ENCODE data around the gene EFHC2. TPM values are rescaled to one million over a fixed set of nuclear protein-coding genes. Genes with fewer than 3 reads are reported as not detected.

The EFHC2 gene
- total and polyA plus RNA-seq, 4 donors: 0.08 to 0.56 TPM; not detected in 2

GRCh38 chrX:44303119-44303518 lies 40.4 kb downstream of the EFHC2 start (continued):
- TF ChIP-seq TAF1 (conservative IDR thresholded peaks at IDR 0.05) (no peak), HNF4G (IDR thresholded peaks at IDR 0.05) (no peak), MAX (IDR thresholded peaks at IDR 0.05) (no peak), SP1 (IDR thresholded peaks at IDR 0.05) (no peak), GABPA (IDR thresholded peaks at IDR 0.05 in 1 of 2, conservative IDR thresholded peaks at IDR 0.05 in 1 of 2) (no peak)

DNA sequence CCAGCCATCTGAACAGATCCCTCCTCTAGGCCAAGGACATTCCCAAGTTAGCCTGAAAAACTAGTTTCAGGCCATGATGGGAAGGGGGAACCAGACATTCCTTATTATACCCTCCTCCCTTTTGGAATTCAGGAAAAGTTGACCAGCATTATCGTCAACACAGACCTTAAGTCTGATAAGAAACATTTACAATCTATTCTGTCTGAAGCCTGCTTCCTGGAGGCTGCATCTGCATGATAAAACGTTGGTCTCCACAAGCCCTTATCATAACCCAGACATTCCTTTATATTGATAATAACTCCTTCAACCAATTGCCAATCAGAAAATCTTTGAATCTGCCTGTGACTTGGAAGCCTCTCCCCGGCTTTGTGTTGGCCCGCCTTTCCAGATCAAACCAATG lies 44.3 kb downstream of the EFHC2 start:
- 67% methylated on average over 4 of the region's 4 CpGs for WGBS
- no peak overlapping the region for H3K4me3 ChIP-seq (ENCODE audit: low read depth in 1 of 3, low read length in 3 of 3)
- H3K9me3 ChIP-seq (ENCODE audit: control insufficient read depth in 4 of 4, low read length in 3 of 4): no peaks in the 10 kb centered on the region
- no peaks in the 10 kb centered on the region for H3K36me3 ChIP-seq (ENCODE audit: control insufficient read depth in 4 of 4, insufficient read depth in 3 of 4, low read depth in 1 of 4, low read length in 3 of 4)
- H3K9ac ChIP-seq (ENCODE audit: low read depth in 1 of 2, low read length in 2 of 2): no peak overlapping the region
- no peaks in the 10 kb centered on the region for H3K4me1 ChIP-seq (ENCODE audit: control insufficient read depth in 4 of 4, insufficient read depth in 4 of 4, low read length in 3 of 4)
- H3K27me3 ChIP-seq (ENCODE audit: control insufficient read depth in 4 of 4, insufficient read depth in 4 of 4, low read length in 3 of 4): no peaks in the 10 kb centered on the region
- DNase-seq (ENCODE audit: low spot score): no peak
- TF ChIP-seq NR2F2 (IDR thresholded peaks at IDR 0.05) (no peak), ATF3 (IDR thresholded peaks at IDR 0.05) (no peak), JUND (IDR thresholded peaks at IDR 0.05) (no peak), ZBTB33 (IDR thresholded peaks at IDR 0.05) (no peak)
- no peak overlapping the region for H3K27ac ChIP-seq (ENCODE audit: low read depth in 1 of 2, low read length in 2 of 2)

DNA sequence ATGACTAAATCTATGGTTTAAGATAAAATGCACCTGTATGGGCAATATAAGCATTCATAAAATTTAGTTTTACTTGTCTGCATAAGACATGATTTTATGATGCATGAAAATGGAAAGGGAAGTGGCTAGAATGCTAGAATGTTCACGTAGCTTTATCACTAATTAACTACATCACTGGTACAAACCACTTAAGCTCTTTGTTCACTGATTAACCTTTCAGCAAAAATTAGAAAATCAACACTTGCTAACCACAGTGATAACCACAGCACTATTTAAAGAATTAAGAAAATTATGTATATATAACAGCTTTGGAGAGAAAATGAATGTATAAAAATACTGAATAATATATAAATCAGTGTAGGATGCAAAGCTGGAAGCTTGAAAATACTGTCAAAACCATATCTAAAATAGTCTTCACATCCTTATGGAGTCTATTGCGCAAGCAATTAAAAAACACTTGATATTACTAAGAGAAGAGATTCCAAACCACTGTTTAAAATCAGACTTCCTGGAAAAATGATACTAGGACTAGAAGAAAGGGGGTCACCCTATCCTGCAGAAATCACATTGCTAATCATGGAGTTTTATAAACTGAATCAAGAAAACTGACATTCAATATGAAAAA lies 51.9 kb downstream of the EFHC2 start:
- TF ChIP-seq ZBTB33 (IDR thresholded peaks at IDR 0.05): no peak
- TF ChIP-seq REST (IDR thresholded peaks at IDR 0.05): no peak
- no peak for TF ChIP-seq RXRA (IDR thresholded peaks at IDR 0.05)
- TF ChIP-seq HNF4G (IDR thresholded peaks at IDR 0.05): no peak
- no peak for TF ChIP-seq FOXA2 (IDR thresholded peaks at IDR 0.05)
- TF ChIP-seq, protein P1, sequence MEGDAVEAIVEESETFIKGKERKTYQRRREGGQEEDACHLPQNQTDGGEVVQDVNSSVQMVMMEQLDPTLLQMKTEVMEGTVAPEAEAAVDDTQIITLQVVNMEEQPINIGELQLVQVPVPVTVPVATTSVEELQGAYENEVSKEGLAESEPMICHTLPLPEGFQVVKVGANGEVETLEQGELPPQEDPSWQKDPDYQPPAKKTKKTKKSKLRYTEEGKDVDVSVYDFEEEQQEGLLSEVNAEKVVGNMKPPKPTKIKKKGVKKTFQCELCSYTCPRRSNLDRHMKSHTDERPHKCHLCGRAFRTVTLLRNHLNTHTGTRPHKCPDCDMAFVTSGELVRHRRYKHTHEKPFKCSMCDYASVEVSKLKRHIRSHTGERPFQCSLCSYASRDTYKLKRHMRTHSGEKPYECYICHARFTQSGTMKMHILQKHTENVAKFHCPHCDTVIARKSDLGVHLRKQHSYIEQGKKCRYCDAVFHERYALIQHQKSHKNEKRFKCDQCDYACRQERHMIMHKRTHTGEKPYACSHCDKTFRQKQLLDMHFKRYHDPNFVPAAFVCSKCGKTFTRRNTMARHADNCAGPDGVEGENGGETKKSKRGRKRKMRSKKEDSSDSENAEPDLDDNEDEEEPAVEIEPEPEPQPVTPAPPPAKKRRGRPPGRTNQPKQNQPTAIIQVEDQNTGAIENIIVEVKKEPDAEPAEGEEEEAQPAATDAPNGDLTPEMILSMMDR (IDR thresholded peaks at IDR 0.05; ENCODE audit: low read depth, low read length, missing input control): no peak
- no peak for TF ChIP-seq YY1 (IDR thresholded peaks at IDR 0.05)
- no peak for TF ChIP-seq HNF4A (conservative IDR thresholded peaks at IDR 0.05)
- no peak for TF ChIP-seq MAX (IDR thresholded peaks at IDR 0.05)
- TF ChIP-seq ATF3 (IDR thresholded peaks at IDR 0.05): no peak
- no peak for TF ChIP-seq EGR1 (IDR thresholded peaks at IDR 0.05; ENCODE audit: low read depth in 2 of 2)
- TF ChIP-seq RAD21 (IDR thresholded peaks at IDR 0.05): no peak
- TF ChIP-seq FOXA1 (IDR thresholded peaks at IDR 0.05): no peak
- Histone ChIP-seq H3K36me3 (ENCODE audit: control insufficient read depth in 4 of 4, insufficient read depth in 3 of 4, low read depth in 1 of 4, low read length in 3 of 4) (no peaks in the 10 kb centered on the region), H3K9me3 (ENCODE audit: control insufficient read depth in 4 of 4, low read length in 3 of 4) (no peaks in the 10 kb centered on the region), H3K9ac (ENCODE audit: low read depth in 1 of 2, low read length in 2 of 2) (no peak overlapping the region), H3K4me1 (ENCODE audit: control insufficient read depth in 4 of 4, insufficient read depth in 4 of 4, low read length in 3 of 4) (peaks cover 0 to 2% (median 0%) of the 10 kb centered on the region in 4 donors), H3K4me3 (ENCODE audit: low read depth in 1 of 3, low read length in 3 of 3) (no peak overlapping the region), H3K27ac (ENCODE audit: low read depth in 1 of 2, low read length in 2 of 2) (no peak overlapping the region), H3K27me3 (ENCODE audit: control insufficient read depth in 4 of 4, insufficient read depth in 4 of 4, low read length in 3 of 4) (no peaks in the 10 kb centered on the region)
- no peak for DNase-seq (ENCODE audit: low spot score)
- 80% methylated on average over 2 of the region's 2 CpGs for WGBS

All from liver (tissue), 9 donors.